ENCODE measurements around the gene HMGXB4. TPM values are rescaled to one million over a fixed set of nuclear protein-coding genes. Genes with fewer than 3 reads are reported as not detected.

The HMGXB4 gene
- total and polyA plus RNA-seq, 7 donors, result 9.7 to 20.9 (median 14.8) TPM

DNA sequence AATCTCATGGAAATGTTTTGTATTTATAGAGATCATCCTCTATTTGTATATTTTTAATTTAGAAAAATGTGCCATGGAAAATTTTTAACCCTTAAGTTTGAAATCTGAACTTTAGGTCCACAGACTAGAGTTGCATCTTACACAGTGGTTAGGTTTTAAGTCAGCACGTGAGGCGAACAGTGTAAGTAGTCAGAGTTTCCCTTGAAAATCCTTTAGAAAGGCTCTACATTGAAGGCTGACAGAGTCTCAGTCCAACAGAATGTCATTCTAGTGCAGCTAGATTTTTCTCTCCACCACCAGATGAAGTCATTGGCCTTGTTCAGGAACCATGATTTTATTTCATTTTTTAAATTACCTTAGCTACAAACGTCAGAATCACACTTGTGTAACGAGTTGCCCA, 18.7 kb downstream of the HMGXB4 start:
- Histone ChIP-seq H3K36me3 (peaks cover 0 to 35% (median 2%) of the 10 kb centered on the region in 4 donors), H3K27ac (no peak overlapping the region), H3K27me3 (no peaks in the 10 kb centered on the region), H3K4me3 (no peak overlapping the region), H3K4me1 (no peaks in the 10 kb centered on the region), H3K9me3 (no peaks in the 10 kb centered on the region)
- TF ChIP-seq POLR2AphosphoS5 (IDR thresholded peaks at IDR 0.05), result no peak
- TF ChIP-seq, protein P1, sequence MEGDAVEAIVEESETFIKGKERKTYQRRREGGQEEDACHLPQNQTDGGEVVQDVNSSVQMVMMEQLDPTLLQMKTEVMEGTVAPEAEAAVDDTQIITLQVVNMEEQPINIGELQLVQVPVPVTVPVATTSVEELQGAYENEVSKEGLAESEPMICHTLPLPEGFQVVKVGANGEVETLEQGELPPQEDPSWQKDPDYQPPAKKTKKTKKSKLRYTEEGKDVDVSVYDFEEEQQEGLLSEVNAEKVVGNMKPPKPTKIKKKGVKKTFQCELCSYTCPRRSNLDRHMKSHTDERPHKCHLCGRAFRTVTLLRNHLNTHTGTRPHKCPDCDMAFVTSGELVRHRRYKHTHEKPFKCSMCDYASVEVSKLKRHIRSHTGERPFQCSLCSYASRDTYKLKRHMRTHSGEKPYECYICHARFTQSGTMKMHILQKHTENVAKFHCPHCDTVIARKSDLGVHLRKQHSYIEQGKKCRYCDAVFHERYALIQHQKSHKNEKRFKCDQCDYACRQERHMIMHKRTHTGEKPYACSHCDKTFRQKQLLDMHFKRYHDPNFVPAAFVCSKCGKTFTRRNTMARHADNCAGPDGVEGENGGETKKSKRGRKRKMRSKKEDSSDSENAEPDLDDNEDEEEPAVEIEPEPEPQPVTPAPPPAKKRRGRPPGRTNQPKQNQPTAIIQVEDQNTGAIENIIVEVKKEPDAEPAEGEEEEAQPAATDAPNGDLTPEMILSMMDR (IDR thresholded peaks at IDR 0.05), result no peak
- TF ChIP-seq EP300 (IDR thresholded peaks at IDR 0.05), result no peak
- no peak for TF ChIP-seq POLR2A (IDR thresholded peaks at IDR 0.05)
- 80 to 87% methylated on average over 4 of the region's 4 CpGs for WGBS, 2 donors
- intact Hi-C loops (cut with DNase I), result no loop called here
- no peak for DNase-seq

DNA sequence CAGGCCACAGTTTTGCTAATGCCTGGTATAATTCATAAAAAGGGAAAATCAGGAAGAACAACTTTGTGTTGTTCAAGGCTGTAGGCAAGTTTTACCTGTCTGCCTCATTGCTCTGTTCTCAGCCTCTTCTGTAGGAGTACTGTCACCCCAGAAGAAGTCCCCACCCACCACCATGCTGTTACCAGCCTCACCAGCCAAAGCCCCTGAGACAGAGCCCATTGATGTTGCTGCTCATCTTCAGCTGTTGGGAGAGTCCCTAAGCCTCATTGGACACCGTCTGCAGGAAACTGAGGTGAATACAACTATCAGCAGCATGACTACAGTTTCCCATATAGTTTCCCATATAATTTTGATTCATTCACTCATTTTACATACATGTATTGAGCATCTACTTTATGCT, 30.8 kb downstream of the HMGXB4 start:
- WGBS, 2 donors, result 87 to 95% methylated on average over 1 of the region's 1 CpG
- Histone ChIP-seq H3K36me3 (peaks cover 18 to 91% (median 44%) of the 10 kb centered on the region in 4 donors), H3K9me3 (no peaks in the 10 kb centered on the region), H3K27ac (no peak overlapping the region), H3K27me3 (no peaks in the 10 kb centered on the region), H3K4me3 (no peak overlapping the region), H3K4me1 (peaks cover 0 to 9% (median 0%) of the 10 kb centered on the region in 4 donors)
- DNase-seq, result no peak
- intact Hi-C loops (cut with DNase I), result no loop called here
- no peak for TF ChIP-seq POLR2AphosphoS5 (IDR thresholded peaks at IDR 0.05)
- TF ChIP-seq, protein P1 (IDR thresholded peaks at IDR 0.05), result no peak
- TF ChIP-seq EP300 (IDR thresholded peaks at IDR 0.05), result no peak
- no peak for TF ChIP-seq POLR2A (IDR thresholded peaks at IDR 0.05)

DNA sequence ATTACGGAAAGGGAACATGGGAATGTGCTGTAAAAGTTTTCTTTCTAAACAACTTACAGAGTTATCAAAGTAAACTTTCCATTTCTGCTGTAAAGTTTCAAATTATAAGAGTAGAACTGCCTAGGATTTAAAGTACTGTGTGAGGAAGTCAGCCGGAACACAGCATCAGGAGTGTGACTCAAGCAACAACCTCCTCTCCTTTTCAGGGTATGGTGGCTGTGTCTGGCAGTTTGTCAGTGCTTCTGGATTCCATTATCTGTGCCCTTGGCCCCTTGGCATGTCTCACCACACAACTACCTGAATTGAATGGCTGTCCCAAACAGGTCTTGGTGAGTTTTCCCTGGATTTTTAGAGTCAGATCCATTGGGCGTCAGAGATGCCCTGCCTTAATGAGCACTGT, 35.5 kb downstream of the HMGXB4 start:
- Histone ChIP-seq H3K27ac (peak overlapping the region in 3 of 4 donors; percentile 9 to 66 (median 65)), H3K36me3 (peaks cover 14 to 76% (median 35%) of the 10 kb centered on the region in 4 donors), H3K9me3 (no peaks in the 10 kb centered on the region), H3K4me1 (peaks cover 0 to 12% (median 0%) of the 10 kb centered on the region in 4 donors), H3K27me3 (no peaks in the 10 kb centered on the region), H3K4me3 (no peak overlapping the region)
- intact Hi-C loops (cut with DNase I), result no loop called here
- DNase-seq, result no peak
- WGBS, 2 donors, result 97% methylated on average over 3 of the region's 3 CpGs
- TF ChIP-seq, protein P1 (IDR thresholded peaks at IDR 0.05), result no peak
- no peak for TF ChIP-seq EP300 (IDR thresholded peaks at IDR 0.05)
- no peak for TF ChIP-seq POLR2A (IDR thresholded peaks at IDR 0.05)
- no peak for TF ChIP-seq POLR2AphosphoS5 (IDR thresholded peaks at IDR 0.05)

GRCh38 chr22:35296051-35296450, 38.8 kb downstream of the HMGXB4 start:
- Histone ChIP-seq H3K4me1 (peaks cover 0 to 24% (median 13%) of the 10 kb centered on the region in 4 donors), H3K27ac (no peak overlapping the region), H3K9me3 (no peaks in the 10 kb centered on the region), H3K4me3 (no peak overlapping the region), H3K27me3 (no peaks in the 10 kb centered on the region), H3K36me3 (peaks cover 0 to 44% (median 13%) of the 10 kb centered on the region in 4 donors)
- intact Hi-C loops (cut with DNase I), result loop anchor here (5.0 kb wide), 1 partner anchor 39 kb away; the partner anchor contains the start of gene HMGXB4
- no peak for DNase-seq
- TF ChIP-seq POLR2A (IDR thresholded peaks at IDR 0.05) (no peak), EP300 (IDR thresholded peaks at IDR 0.05) (no peak), POLR2AphosphoS5 (IDR thresholded peaks at IDR 0.05) (no peak)
- TF ChIP-seq, protein P1 (IDR thresholded peaks at IDR 0.05), result no peak

GRCh38 chr22:35299217-35299672, 42.0 kb downstream of the HMGXB4 start:
- WGBS, 2 donors, result 6 to 9% methylated on average over 13 of the region's 13 CpGs

More at GRCh38 chr22:35299217-35299672, 42.0 kb downstream of the HMGXB4 start:
- TF ChIP-seq POLR2AphosphoS5 (IDR thresholded peaks at IDR 0.05), result no peak
- no peak for TF ChIP-seq POLR2A (IDR thresholded peaks at IDR 0.05)
- TF ChIP-seq, protein P1 (IDR thresholded peaks at IDR 0.05), result no peak
- TF ChIP-seq EP300 (IDR thresholded peaks at IDR 0.05), result no peak
- intact Hi-C loops (cut with DNase I), result loop anchor here (5.0 kb wide), 1 partner anchor 42 kb away; the partner anchor contains the start of gene HMGXB4
- peak overlapping the region; percentile 66 to 88 (median 82) for H3K4me3 ChIP-seq
- peaks cover 0 to 14% (median 3%) of the 10 kb centered on the region in 4 donors for H3K36me3 ChIP-seq
- H3K4me1 ChIP-seq, result peaks cover 0 to 25% (median 20%) of the 10 kb centered on the region in 4 donors
- H3K27me3 ChIP-seq, result no peaks in the 10 kb centered on the region
- DNase-seq, result no peak
- H3K27ac ChIP-seq, result peak overlapping the region; percentile 92 to 99 (median 94)
- H3K9me3 ChIP-seq, result no peaks in the 10 kb centered on the region
